NCI-H2107 treated with DMSO at 0.1 percent for 48 hours (cell line): ENCODE measurements around the gene FAHD2A.
"Not testable (repeated sequence)": the region's sequence is repeated elsewhere in the genome, so short reads cannot be mapped to it uniquely, and the experiment has no call there.

Experiments
- DNase-seq: peaks from one replicate; lab custom pipeline; 2025; ENCODE audit not compliant: unreplicated experiment; lab: John Stamatoyannopoulos, UW

The FAHD2A gene

DNA sequence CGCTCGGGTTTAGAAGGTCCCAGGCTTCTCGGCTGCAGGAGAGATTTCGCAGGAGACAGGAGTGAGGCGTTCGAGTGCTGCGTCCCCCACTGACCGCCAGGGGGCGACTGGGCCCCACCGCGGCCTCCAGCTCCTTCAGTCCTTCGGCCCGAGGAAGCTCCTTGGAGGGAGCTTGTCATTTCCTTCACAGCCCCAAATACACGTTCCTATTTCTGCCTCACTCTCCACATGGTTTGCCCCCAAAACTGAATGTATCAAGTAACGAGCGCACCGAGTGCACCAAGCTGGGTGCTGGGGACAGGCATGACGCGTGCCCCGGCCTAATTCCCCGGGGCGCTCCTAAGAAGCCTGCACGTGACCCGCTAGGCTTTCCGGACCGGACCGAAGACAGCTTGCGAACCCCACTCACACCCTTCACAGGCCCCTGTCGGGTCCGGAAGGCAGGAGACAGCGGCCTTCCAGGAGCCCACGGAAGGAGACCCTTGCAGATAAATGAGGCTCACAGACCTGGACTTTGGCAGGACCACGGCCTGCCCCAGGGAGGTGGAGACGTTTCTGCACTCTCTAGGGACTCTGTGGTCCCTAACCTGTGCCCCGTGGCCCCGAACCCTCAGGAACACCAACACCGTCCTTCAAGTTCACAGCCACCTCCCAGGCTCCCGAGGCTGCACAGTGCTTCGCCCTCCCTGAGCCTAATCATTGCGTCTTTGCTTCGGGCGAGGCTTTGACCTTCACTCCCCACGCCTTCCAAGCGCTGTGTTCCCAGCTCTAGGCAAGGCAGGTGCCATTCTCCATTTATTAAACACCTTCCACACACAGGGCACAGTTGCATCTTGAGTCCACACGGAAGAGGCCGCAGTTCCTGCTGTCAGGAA lies 13.0 kb upstream of the FAHD2A start:
- no peak for DNase-seq

DNA sequence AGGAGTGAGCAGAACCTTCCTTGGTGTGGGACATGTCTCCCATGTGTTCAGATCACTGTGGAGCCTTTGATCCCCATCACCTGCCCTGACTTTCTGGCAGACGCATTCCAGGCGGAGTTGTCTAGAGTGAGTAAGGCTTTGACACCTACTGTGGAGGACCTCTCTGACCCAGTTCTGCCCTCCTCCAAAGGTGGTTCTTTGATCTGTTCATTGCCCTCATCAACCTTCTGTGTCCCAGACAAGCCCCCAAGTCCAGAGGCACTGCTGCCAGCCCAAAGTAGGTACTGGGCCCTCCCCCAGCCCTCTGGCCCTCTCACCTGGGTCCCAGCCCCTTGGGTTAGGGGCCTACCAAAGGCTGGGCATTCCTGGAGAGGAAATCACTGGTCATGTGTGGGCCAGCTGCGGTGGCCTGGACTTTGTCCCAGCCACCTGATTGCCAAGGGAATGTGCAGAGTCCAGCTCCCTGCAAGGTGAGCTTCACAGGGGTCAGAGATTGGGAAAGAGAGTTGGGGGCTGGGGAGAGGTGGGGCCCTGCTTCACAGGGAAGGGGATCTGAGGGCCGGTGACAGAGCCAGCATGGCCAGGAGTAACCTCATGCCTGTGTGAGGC lies 12.1 kb upstream of the FAHD2A start:
- DNase-seq = no peak

DNA sequence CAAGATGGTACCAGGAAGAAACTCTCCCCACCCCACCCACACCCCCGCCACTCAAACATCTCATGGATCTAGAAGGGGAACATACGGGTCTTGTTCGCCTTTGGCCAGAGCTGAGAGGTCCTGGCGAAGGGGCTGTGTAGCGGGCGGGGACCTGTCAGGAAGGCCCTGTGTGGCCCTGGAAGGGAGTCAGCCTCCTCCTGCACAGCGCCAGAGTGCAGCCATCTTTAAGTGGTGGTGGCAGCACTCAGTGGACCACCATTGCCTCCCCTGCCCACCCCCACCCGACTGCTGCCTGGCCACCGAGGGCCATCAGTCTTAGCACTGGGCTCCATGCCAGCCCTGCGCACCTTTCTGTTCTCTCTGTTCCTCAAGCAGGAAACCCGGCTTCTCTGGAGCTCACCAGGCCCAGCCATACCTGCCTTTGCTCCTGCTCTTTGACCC lies 11.6 kb upstream of the FAHD2A start:
- no peak for DNase-seq

DNA sequence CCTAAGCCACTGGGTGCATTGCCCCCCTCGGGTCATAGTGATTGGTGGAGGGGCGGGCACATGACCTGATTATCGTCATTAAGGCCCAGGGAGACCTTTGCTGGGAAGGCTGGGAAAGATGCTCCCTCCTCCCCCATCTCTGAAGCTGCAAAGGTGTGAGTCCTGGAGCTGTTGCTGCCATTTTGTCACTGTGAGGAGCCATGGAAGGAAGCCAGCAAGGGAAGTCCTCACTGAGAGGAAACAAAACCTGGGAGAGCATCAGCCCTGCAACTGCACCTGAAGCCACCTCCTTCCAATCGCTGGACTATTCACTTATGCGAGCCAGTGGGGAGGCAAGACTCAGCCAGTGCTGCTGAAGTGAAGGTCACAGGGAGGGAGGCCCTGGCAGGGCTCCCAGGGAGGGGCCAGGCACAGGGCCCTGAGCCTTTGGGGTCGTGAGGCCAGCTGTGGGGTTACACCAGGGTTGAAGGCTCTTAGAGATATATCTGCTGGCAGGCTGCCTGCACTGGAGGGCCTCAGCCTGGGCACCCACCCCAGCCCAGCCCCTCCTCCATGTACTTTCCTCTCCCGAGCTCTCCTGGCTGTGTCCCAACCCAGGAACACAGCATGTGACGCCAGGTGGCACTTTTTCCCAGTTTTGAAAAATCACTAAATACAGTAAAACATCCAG lies 10.7 kb upstream of the FAHD2A start:
- no peak for DNase-seq

DNA sequence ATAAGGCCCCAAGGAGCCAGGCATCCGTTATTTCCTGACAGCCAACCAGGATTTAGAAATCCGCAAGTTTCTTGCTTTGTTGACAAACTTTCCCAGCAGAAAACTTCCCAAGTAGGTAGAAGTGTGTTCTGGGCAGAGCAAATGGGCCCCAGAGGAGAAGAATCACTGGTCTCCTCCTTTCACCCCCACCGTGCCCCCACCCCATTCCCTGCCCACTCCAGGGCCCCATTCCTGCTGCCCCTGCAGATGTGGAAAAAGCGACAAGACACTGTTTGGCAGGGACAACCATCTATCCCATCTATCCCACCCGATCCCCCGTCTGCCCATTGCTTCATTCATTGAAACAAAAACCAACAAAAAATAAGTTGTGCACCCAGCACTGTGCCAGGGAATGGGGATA lies 10.2 kb upstream of the FAHD2A start:
- DNase-seq = no peak

DNA sequence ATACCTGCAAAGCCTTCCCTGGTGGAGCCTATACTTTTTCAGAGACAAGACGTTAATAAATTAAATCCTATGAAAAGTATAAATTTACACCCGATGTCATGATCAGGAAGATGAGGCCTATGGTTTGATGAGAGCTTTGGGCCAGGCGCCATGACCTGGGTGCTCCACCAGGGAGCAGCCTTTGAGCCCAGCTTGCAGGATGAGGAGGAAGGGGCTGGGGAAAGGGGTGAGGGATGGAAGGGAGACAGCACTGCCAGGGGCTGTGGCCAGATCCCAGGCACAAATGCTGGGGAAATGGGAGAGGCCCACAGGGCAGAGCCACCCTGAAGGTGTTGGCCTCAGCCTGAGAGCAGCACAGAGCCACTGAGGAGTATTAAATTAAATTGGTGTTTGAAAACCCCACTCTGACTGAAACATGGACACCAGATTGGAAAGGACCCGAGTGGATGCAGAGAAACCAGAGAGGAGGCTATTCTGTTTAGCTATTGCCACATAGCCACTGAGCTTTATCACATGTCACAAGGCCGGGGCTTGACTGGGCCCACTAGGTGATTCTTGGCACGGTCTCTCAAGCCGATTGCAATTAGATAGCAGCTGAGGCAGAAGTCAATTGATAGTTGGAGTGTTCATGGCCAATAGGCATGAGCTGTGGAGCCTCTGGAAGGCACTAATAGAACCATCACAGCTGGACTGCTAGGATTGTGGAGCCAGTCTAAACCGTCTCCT lies 9.6 kb upstream of the FAHD2A start:
- no peak for DNase-seq

DNA sequence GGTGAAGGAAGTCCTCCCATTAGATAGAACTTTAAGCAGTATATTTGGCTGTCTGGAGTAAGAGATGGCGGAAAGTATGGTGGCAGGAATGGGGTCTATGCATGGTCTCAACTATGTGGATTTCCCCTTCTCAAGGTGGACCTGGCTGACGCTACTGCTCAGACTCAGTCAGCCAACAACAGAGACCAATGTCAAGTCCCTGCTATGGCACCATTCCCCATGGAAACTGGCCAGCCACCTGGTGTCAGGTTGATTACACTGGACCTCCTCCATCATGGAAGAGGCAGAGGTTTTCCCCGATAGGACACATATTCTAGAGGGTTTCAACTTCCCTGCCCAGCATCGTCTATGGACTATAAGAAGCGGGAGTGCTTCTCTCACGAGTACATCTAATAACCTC lies 8.6 kb upstream of the FAHD2A start:
- DNase-seq = no peak

DNA sequence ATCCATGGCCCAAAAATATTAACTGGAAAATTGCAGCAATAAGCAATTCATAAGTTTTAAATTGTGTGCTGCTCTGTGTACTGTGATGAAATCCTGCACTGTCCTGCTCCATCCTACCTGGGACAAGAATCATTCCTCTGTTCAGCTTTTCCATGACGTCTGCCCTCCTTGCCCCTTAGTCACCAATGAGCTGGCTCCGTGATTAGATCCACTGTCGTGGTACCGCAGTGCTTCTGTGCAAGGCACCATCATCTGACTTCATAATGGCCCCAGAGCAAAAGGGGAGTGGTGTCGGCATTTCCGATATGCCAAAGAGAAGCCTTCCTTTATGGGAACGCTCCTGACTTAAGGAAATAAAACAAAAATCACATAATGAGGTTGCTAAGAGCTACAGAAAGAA lies 3.4 kb upstream of the FAHD2A start:
- no peak for DNase-seq

DNA sequence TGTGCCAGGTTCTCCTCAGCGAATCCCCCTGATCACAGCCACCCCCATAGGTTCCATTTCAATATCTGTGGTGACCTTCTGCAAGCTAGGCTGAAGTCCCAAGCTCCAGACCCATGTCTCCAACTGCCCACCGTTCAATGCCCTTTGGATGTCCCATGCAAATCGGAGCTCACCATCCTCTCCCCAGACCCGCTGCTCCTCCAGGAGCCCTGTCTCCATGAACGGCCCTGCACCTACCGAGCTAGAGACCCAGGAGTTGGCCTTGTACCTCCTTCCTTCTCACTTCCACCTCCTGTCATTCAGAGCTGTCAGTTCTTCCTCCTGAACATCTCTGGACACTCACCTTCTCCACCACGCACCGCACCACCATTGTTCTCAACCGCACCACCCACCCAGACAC lies 1.0 kb upstream of the FAHD2A start:
- DNase-seq = no peak

DNA sequence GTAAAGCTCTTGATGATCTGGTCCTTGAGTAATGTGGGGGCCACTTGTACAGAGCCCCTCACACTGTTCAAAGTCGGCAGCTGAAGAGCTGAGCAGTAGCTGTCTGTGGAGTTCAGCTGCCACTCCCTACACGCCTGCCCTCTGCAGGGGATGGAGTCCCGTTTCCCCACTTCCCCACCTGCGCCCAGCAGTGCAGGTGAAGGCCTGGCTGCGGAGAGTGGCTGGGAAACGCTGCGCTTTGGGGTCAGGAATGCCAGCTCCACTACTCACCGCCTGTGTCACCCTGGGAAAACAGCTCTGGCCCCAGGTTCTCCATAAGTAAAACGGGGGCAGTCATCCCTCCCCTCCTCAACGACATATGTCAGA lies 521 bp upstream of the FAHD2A start:
- DNase-seq = not testable (repeated sequence)

DNA sequence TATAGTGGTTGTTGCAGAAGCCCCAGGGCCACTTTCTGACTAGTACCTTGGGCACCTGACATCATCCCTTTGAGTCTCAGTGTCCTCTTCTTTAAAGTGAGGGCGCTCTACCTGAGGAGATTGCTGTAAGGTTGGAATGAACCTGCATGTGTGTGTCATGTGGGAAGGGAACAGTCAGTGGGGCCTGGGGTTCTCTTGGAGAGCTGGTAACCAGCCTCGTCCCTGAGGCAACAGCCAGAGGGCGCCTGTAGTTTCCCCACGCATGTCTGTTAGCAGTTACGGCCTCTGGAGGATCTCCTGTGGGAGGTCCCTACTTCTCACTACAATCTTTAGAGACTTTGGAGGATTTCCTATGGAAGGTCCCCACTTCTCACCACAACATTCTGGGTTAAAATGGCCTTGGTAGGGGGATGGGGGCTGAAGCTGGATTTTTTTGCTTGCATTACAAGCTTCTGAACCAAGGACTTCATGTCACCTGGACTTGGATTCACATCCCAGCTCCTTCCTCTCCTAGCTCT lies 755 bp downstream of the FAHD2A start:
- DNase-seq = peak; percentile 13

DNA sequence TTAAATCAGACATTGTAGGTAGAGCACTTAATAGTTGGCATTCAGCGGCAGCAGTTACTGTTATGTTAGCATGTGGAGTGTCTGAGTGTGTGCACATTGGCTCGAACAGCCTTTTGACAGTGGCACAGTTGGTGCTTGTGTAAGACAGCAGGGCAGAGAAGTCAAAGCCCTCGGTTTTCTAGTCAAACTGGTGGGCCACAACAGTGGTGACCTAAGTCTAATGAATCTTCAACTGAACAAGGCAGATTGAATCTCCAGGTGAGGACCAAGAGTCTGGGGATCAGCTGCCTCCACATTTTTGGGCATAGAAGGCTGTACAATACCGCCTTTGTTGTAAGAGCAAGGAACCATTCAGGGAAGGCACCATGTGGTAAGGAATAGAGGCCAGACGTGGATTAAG lies 1.3 kb downstream of the FAHD2A start:
- DNase-seq = not testable (repeated sequence)

DNA sequence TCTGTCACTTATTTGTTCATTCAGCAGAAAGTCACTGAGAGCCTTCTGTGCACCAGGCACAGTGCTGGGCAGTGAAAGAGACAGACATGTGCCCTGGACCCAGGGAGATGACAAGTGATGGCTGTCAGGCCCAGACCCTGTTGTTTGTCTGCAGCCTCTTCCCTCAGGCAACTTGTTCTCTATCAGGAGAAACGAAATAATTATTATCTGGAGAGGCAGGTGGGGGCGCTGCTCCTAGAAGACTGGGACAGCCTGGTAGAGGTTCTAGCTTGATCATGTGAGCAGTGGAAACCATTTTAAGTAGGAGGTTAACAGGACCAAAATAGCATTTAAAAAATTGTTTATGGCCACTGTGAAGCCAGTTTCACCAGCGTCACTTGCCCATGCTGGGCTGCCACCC lies 2.2 kb downstream of the FAHD2A start:
- DNase-seq = not testable (repeated sequence)

DNA sequence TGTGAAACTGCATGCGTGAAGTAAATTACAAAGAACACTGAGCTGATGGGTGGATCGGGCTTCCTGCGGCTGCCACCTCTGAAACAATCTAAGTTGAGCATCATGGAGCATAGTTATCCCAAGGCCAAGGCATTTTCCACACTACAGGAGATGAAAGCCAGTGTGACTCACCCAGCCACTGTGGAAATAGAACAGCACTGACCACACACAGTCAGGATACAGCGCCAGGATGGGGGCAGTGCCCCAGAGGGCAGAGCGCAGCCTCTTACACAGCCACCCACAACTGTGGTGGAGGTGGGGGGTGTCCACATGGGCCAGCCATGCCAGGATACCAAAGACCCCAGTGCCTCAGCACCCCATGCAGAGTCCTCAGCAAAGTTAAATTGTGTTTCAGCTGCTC lies 8.7 kb downstream of the FAHD2A start:
- not testable (repeated sequence) for DNase-seq

DNA sequence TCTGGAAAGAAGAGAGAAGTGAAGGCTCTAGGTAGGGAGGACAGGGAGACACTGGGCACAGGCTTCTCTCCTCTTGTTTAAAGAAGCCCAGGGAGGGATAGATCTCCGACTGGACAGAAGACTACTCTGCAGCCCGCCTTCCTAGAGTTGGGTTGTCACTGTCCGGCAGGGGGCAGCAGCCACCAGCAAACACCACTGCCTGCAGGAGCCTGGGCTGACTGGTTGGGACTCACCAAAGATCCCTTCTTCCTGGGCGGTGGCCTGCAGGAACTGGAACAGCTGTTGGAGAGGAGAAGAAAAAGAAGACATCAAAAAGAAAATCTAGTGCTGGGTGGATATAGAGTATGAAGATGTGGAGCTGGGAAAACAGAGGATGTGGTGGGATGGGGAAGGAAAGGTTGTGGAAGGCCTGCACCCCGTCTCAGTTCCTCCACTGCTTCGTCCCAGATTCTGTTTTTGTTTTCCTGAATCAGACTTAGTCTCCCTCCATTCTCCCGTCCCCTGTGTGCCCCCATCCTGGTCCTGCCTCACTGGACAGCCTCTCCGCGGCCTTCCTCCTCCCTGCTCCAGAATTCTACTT lies 11.6 kb downstream of the FAHD2A start:
- DNase-seq = peak; percentile 40

DNA sequence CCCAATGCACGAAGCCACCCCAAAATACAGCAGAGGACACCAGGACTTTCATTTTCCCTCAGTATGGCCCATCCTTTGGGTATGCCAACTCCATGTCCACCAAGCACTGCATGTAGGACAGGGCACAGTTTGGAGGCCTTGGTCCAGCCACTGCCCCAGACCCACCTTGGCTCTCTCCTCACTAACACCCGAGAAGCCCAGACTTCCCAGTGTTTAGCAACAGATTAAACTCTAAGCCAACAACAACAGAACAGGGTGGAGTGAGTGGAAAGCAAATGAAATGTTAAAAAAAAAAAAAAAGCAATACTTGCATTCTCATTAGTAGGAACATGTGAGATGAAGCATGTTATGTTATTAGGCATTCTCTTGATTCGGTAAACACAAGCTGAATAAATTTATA lies 12.6 kb downstream of the FAHD2A start:
- not testable (repeated sequence) for DNase-seq

DNA sequence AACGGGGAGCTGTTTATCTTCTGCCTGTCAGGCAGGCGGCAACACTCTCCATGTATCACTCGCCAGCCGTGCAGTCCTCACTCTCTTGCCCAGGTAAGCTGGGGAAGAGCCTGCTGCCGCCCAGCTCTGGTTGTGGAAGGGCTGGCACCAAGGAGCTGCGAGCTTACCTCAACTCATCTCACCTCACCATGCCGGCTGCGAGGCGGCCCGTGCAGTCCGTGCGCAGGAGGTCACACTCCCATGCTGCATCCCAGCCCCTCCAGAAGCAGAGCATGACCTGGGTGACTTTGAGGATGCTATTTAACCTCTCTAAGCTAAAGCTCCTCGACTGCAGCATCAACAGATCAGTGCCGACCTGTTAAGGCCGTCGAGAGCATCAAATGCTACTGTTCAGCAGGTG lies 13.1 kb downstream of the FAHD2A start:
- not testable (repeated sequence) for DNase-seq

DNA sequence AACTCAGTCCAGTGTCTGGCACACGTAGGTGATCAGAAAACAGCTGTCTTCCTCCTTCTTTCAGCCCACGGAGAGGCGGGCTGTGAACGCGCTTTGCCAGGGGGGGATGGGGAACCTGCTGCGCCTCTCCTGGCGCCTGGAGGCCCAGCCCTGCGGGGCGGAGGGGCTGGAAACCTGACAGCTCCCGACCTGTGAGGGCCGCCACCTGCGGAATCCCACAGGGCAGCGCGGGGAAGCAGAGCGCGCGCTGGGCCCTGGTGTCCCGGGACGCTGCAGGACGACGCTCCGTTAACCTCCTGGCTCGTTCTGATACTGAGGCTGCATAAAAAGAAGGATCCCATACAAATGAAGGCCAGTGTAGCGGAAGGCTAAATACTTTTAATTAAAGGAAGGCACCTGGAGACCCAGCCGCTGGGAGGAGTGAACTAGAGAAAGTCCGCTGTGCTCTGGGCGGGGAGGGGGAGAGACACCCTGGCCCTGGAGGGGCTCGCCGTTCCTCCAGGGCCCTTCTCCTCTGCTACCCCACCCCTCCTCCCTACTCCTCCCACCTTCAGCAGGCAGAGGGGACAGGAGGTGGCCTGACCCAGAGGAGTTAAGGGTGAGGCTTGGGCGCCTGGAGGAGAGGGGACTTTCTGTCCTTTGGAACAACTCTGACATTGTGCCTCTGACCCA lies 24.8 kb downstream of the FAHD2A start:
- not testable (repeated sequence) for DNase-seq

DNA sequence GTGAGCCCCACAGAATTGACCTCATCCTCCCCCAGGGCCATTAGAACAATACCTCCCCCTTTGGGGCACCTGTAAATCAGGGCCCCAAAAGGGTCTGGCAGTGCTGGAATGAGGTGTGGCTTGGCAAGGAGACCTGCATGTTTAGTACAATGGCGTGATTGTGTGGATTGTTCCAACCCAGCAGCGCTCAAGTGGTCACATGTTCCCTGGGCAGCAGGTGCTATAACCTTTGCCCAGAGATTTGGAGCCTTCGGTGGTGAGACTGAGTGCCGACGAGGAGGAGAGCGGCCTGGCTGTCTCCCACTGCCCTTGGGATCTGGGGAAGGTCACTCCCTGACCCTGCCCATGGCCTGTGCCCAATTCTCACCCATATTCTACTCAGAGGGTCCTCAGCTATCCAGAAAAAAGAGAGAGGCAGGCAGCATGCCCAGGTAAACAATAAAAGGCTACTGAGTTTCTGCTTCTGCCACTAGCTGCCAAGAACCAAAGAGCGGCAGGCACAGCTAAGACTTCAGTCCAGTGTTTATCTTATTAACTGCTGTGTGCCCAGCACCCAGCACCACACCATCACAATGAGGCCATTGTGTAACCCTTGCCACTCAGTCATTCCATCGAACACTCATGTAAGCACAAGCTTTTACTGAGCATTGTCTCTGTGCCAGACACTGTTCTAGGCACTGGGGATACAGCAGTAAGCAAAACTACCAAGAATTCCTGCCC lies 27.4 kb downstream of the FAHD2A start:
- not testable (repeated sequence) for DNase-seq

DNA sequence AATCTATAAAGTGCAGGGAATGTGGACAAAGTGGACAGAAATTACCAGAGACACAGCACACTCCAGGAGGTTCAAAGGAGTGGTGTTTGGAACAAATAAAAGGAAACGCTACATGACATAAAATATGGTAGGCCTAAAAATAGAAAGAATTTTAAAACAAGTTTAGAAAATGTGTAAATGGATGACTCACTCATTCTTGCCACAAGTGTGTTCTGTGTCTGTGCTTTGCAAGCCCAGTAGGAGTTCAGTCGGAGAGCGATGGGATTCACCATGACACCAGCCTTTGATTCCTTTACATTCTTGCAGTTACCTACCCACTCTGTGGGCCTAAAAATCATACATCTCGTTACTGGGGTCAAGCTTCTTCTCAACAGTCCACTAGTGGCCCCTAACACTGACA lies 30.9 kb downstream of the FAHD2A start:
- not testable (repeated sequence) for DNase-seq
